Dermis lymphatic vessel endothelial cell (primary cell): Measurements from ENCODE around the gene ACSL1. TPM values are rescaled to one million over a fixed set of nuclear protein-coding genes. Genes with fewer than 3 reads are reported as not detected.

ENCODE experiments used
- total RNA-seq: library from RNA; depleted of rRNA; stranded (reverse); fragments of >200 nt; gene quantifications from 2 replicates; pipeline ENCODE4 v1.2.1, GENCODE V29; 2014

ACSL1 gene
- total RNA-seq: 9.2 and 12.5 TPM in 2 replicates

GRCh38 chr4:184825896-184826690, at the start of gene ACSL1:
Gene ACSL1 (minus strand): TSS chr4:184825968. CDS start chr4:184803514, 22,454 bp downstream.

GRCh38 chr4:184733654-184734524, 91.9 kb downstream of the ACSL1 start, which contains the start of gene CENPU:
Gene CENPU (minus strand): TSS chr4:184734096. CDS start chr4:184734062, 34 bp downstream.

Other genes with a start within 250 kb of the ACSL1 start
- 31.1 and 46.1 TPM in 2 replicates for gene CASP3, start 176.5 kb downstream of the ACSL1 start, total RNA-seq
- 8.2 and 8.5 TPM in 2 replicates for gene PRIMPOL, start 176.2 kb downstream of the ACSL1 start, total RNA-seq
- 3.9 and 4.0 TPM in 2 replicates for gene CENPU, start 91.9 kb downstream of the ACSL1 start, total RNA-seq
- not detected in 2 replicates for gene HELT, start 192.5 kb upstream of the ACSL1 start, total RNA-seq